Uterus (tissue), 4 donors: ENCODE data around the gene OR4C5. TPM values are rescaled to one million over a fixed set of nuclear protein-coding genes. Genes with fewer than 3 reads are reported as not detected.
"Not testable (repeated sequence)": the region's sequence is repeated elsewhere in the genome, so short reads cannot be mapped to it uniquely, and the experiment has no call there.

ENCODE experiments used
- DNase-seq, 2 donors: peaks; one replicate each; pipeline ENCODE4 v3.0.0-alpha.2; 2019 to 2020
- H3K27ac ChIP-seq, 2 donors: fragments of 200-600 bp; sonication (generic); 1 replicate in 1 of 2; 2 replicates in 1 of 2; pipeline ENCODE4 v1.5.1; 2016 to 2018
- H3K27me3 ChIP-seq, 2 donors: fragments of 200-600 bp; sonication (generic); one replicate each; pipeline ENCODE4 v1.5.1; 2018 to 2019; ENCODE audit warnings: control low read depth in 1 of 2
- H3K36me3 ChIP-seq, 2 donors: fragments of 200-600 bp; sonication (generic); one replicate each; pipeline ENCODE4 v1.5.1; 2019; ENCODE audit warnings: control low read depth in 1 of 2
- H3K4me1 ChIP-seq, 2 donors: fragments of 200-600 bp; sonication (generic); one replicate each; pipeline ENCODE4 v1.5.1; 2018 to 2019; ENCODE audit warnings: control low read depth in 1 of 2
- H3K4me3 ChIP-seq, 2 donors: fragments of 200-600 bp; sonication (generic); 1 replicate in 1 of 2; 2 replicates in 1 of 2; pipeline ENCODE4 v1.5.1; 2018 to 2019; ENCODE audit warnings: mild to moderate bottlenecking in 1 of 2
- H3K9me3 ChIP-seq, 2 donors: fragments of 200-600 bp; sonication (generic); one replicate each; pipeline ENCODE4 v1.5.1; 2019; ENCODE audit warnings: control low read depth in 1 of 2
- CTCF ChIP-seq, 4 experiments: fragments of 200-600 bp in 2 of 4; fragments of 450-650 bp in 2 of 4; sonication (generic) in 2 of 4; IDR thresholded peaks; one replicate each; pipeline ENCODE4 v1.5.1; 2016 to 2019; ENCODE audit warnings: antibody characterized with exemption in 4 of 4, mild to moderate bottlenecking in 2 of 4, moderate library complexity in 1 of 4
- POLR2A ChIP-seq, 2 donors: fragments of 450-650 bp; IDR thresholded peaks; one replicate each; pipeline ENCODE4 v1.6.1; 2016; ENCODE audit warnings: antibody characterized with exemption in 2 of 2, mild to moderate bottlenecking in 1 of 2, moderate library complexity in 1 of 2
- intact Hi-C: fragments of 100-400 bp; cut with DNase I; formaldehyde crosslinking; loops from one replicate; pipeline ENCODE4 v1.15.1; 2023; ENCODE audit warnings: low total_unique reads
- total RNA-seq, 4 donors: library from RNA; depleted of rRNA in 3 of 4; stranded (reverse); fragments of >200 nt in 3 of 4; gene quantifications; one replicate each; pipeline versions ENCODE4 v1.1.0 to v1.2.4, GENCODE V29; 2014 to 2023
- donor health status: DM: yes; HTN: yes; CAD: no.

OR4C5 gene
- total RNA-seq, result not detected

- DNase-seq, result no peak
- Histone ChIP-seq H3K27me3 (no peaks in the 10 kb centered on the region), H3K4me3 (no peak within 1 kb of the TSS), H3K4me1 (no peaks in the 10 kb centered on the region), H3K36me3 (no peaks in the 10 kb centered on the region), H3K27ac (no peak within 1 kb of the TSS), H3K9me3 (no peaks in the 10 kb centered on the region)
- intact Hi-C loops, result no loop called here
- TF ChIP-seq POLR2A (IDR thresholded peaks at IDR 0.05), result no peak
- no peak for TF ChIP-seq CTCF (IDR thresholded peaks at IDR 0.05)
These were observed at the start of gene OR4C5 for GRCh38 chr11:48366365-48366764. Gene OR4C5 (minus strand): TSS chr11:48366465. CDS start chr11:48366465, 0 bp downstream.

- DNase-seq, result no peak
- no peaks in the 10 kb centered on the region for H3K4me1 ChIP-seq
- TF ChIP-seq CTCF (IDR thresholded peaks at IDR 0.05) (no peak), POLR2A (IDR thresholded peaks at IDR 0.05) (no peak)
- no peaks in the 10 kb centered on the region for H3K27me3 ChIP-seq
- no peaks in the 10 kb centered on the region for H3K36me3 ChIP-seq
- H3K27ac ChIP-seq, result no peak overlapping the region
- peaks cover 0 to 2% of the 10 kb centered on the region in 2 donors for H3K9me3 ChIP-seq
- intact Hi-C loops, result no loop called here
- H3K4me3 ChIP-seq, result no peak overlapping the region
These were observed 18.4 kb upstream of the OR4C5 start for GRCh38 chr11:48384670-48385069.

- H3K4me3 ChIP-seq, DNase-seq, H3K27ac ChIP-seq, H3K9me3 ChIP-seq, H3K27me3 ChIP-seq, H3K4me1 ChIP-seq, intact Hi-C loops, H3K36me3 ChIP-seq: not testable (repeated sequence)
These were observed 17.9 kb upstream of the OR4C5 start for GRCh38 chr11:48384151-48384550.

GRCh38 chr11:48361289-48361688, 5.0 kb downstream of the OR4C5 start:
- H3K9me3 ChIP-seq, H3K27ac ChIP-seq, H3K4me3 ChIP-seq, intact Hi-C loops, H3K36me3 ChIP-seq, H3K27me3 ChIP-seq, H3K4me1 ChIP-seq, DNase-seq: not testable (repeated sequence)

GRCh38 chr11:48354677-48355076, 11.6 kb downstream of the OR4C5 start:
- intact Hi-C loops, result no loop called here
- Histone ChIP-seq H3K4me3 (no peak overlapping the region), H3K27me3 (no peaks in the 10 kb centered on the region), H3K27ac (no peak overlapping the region), H3K9me3 (no peaks in the 10 kb centered on the region), H3K4me1 (no peaks in the 10 kb centered on the region), H3K36me3 (no peaks in the 10 kb centered on the region)
- DNase-seq, result no peak
- no peak for TF ChIP-seq CTCF (IDR thresholded peaks at IDR 0.05)
- no peak for TF ChIP-seq POLR2A (IDR thresholded peaks at IDR 0.05)

- no peak for DNase-seq
- Histone ChIP-seq H3K27me3 (no peaks in the 10 kb centered on the region), H3K9me3 (no peaks in the 10 kb centered on the region), H3K36me3 (no peaks in the 10 kb centered on the region), H3K27ac (no peak overlapping the region), H3K4me3 (no peak overlapping the region), H3K4me1 (no peaks in the 10 kb centered on the region)
- TF ChIP-seq POLR2A (IDR thresholded peaks at IDR 0.05) (no peak), CTCF (IDR thresholded peaks at IDR 0.05) (no peak)
- intact Hi-C loops, result no loop called here
These were observed 12.3 kb downstream of the OR4C5 start for GRCh38 chr11:48354013-48354412.

GRCh38 chr11:48346286-48346685, 20.0 kb downstream of the OR4C5 start:
- intact Hi-C loops, H3K27me3 ChIP-seq, H3K27ac ChIP-seq, H3K4me1 ChIP-seq, H3K4me3 ChIP-seq, H3K36me3 ChIP-seq, H3K9me3 ChIP-seq, DNase-seq: not testable (repeated sequence)

- H3K4me1 ChIP-seq, H3K4me3 ChIP-seq, H3K27me3 ChIP-seq, H3K36me3 ChIP-seq, intact Hi-C loops, H3K9me3 ChIP-seq, H3K27ac ChIP-seq, DNase-seq: not testable (repeated sequence)
These were observed 23.8 kb downstream of the OR4C5 start for GRCh38 chr11:48342505-48342904.
